Uterus (tissue), 4 donors: Measurements from ENCODE around the gene SKAP2. TPM values are rescaled to one million over a fixed set of nuclear protein-coding genes. Genes with fewer than 3 reads are reported as not detected.

ENCODE experiments used
- DNase-seq, 2 donors: peaks; one replicate each; pipeline ENCODE4 v3.0.0-alpha.2; 2019 to 2020
- H3K27ac ChIP-seq, 2 donors: fragments of 200-600 bp; sonication (generic); 1 replicate in 1 of 2; 2 replicates in 1 of 2; pipeline ENCODE4 v1.5.1; 2016 to 2018
- H3K27me3 ChIP-seq, 2 donors: fragments of 200-600 bp; sonication (generic); one replicate each; pipeline ENCODE4 v1.5.1; 2018 to 2019; ENCODE audit warnings: control low read depth in 1 of 2
- H3K36me3 ChIP-seq, 2 donors: fragments of 200-600 bp; sonication (generic); one replicate each; pipeline ENCODE4 v1.5.1; 2019; ENCODE audit warnings: control low read depth in 1 of 2
- H3K4me1 ChIP-seq, 2 donors: fragments of 200-600 bp; sonication (generic); one replicate each; pipeline ENCODE4 v1.5.1; 2018 to 2019; ENCODE audit warnings: control low read depth in 1 of 2
- H3K4me3 ChIP-seq, 2 donors: fragments of 200-600 bp; sonication (generic); 1 replicate in 1 of 2; 2 replicates in 1 of 2; pipeline ENCODE4 v1.5.1; 2018 to 2019; ENCODE audit warnings: mild to moderate bottlenecking in 1 of 2
- H3K9me3 ChIP-seq, 2 donors: fragments of 200-600 bp; sonication (generic); one replicate each; pipeline ENCODE4 v1.5.1; 2019; ENCODE audit warnings: control low read depth in 1 of 2
- CTCF ChIP-seq, 4 experiments: fragments of 200-600 bp in 2 of 4; fragments of 450-650 bp in 2 of 4; sonication (generic) in 2 of 4; IDR thresholded peaks; one replicate each; pipeline ENCODE4 v1.5.1; 2016 to 2019; ENCODE audit warnings: antibody characterized with exemption in 4 of 4, mild to moderate bottlenecking in 2 of 4, moderate library complexity in 1 of 4
- POLR2A ChIP-seq, 2 donors: fragments of 450-650 bp; IDR thresholded peaks; one replicate each; pipeline ENCODE4 v1.6.1; 2016; ENCODE audit warnings: antibody characterized with exemption in 2 of 2, mild to moderate bottlenecking in 1 of 2, moderate library complexity in 1 of 2
- intact Hi-C: fragments of 100-400 bp; cut with DNase I; formaldehyde crosslinking; loops from one replicate; pipeline ENCODE4 v1.15.1; 2023; ENCODE audit warnings: low total_unique reads
- total RNA-seq, 4 donors: library from RNA; depleted of rRNA in 3 of 4; stranded (reverse); fragments of >200 nt in 3 of 4; gene quantifications; one replicate each; pipeline versions ENCODE4 v1.1.0 to v1.2.4, GENCODE V29; 2014 to 2023
- donor health status: DM: yes; HTN: yes; CAD: no.

The SKAP2 gene
- total RNA-seq, 4 donors from 2014 or later, result 3.3 to 50.6 (median 12.6) TPM

- no peak overlapping the region for H3K4me3 ChIP-seq
- H3K36me3 ChIP-seq, result no peaks in the 10 kb centered on the region
- no peak for DNase-seq
- no peaks in the 10 kb centered on the region for H3K27me3 ChIP-seq
- H3K9me3 ChIP-seq, result no peaks in the 10 kb centered on the region
- no peak overlapping the region for H3K27ac ChIP-seq
- intact Hi-C loops, result no loop called here
- H3K4me1 ChIP-seq, result no peaks in the 10 kb centered on the region
- TF ChIP-seq POLR2A (IDR thresholded peaks at IDR 0.05) (no peak), CTCF (IDR thresholded peaks at IDR 0.05) (no peak)
These were observed 141.3 kb downstream of the SKAP2 start for GRCh38 chr7:26723129-26723528.

- H3K4me1 ChIP-seq, result no peaks in the 10 kb centered on the region
- H3K27me3 ChIP-seq, result no peaks in the 10 kb centered on the region
- H3K4me3 ChIP-seq, result no peak overlapping the region
- DNase-seq, result no peak
- no peak for TF ChIP-seq POLR2A (IDR thresholded peaks at IDR 0.05)
- no peak for TF ChIP-seq CTCF (IDR thresholded peaks at IDR 0.05)
- no peaks in the 10 kb centered on the region for H3K9me3 ChIP-seq
- no peaks in the 10 kb centered on the region for H3K36me3 ChIP-seq
- intact Hi-C loops, result no loop called here
- H3K27ac ChIP-seq, result no peak overlapping the region
These were observed 142.9 kb downstream of the SKAP2 start for GRCh38 chr7:26721450-26721849.

DNA sequence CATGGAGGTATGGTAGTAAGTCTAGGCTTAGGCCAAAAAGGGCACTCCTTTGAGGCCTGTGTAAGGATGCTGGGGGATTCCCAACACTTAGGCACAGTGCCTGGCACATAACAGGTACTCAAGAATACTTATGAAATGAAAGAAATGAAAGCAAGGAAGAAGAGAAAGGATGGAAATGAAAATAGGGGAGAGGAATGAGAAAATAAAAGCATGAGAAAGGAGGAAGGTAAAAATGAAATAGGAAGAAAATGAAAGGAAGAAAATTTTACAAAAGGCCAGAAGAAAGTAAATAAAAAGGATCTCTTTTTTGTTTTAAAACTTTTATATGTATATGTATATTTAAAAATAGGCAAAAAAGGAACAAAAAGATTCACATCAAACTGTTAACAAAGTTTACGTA lies 146.3 kb downstream of the SKAP2 start:
- H3K27ac ChIP-seq, result no peak overlapping the region
- no peak overlapping the region for H3K4me3 ChIP-seq
- H3K36me3 ChIP-seq, result no peaks in the 10 kb centered on the region
- H3K27me3 ChIP-seq, result no peaks in the 10 kb centered on the region
- intact Hi-C loops, result no loop called here
- DNase-seq, result no peak
- TF ChIP-seq POLR2A (IDR thresholded peaks at IDR 0.05) (no peak), CTCF (IDR thresholded peaks at IDR 0.05) (no peak)
- H3K4me1 ChIP-seq, result no peaks in the 10 kb centered on the region
- no peaks in the 10 kb centered on the region for H3K9me3 ChIP-seq

GRCh38 chr7:26714438-26714837 lies 150.0 kb downstream of the SKAP2 start:
- H3K9me3 ChIP-seq, result no peaks in the 10 kb centered on the region
- TF ChIP-seq POLR2A (IDR thresholded peaks at IDR 0.05), result no peak
- TF ChIP-seq CTCF (IDR thresholded peaks at IDR 0.05), result no peak
- intact Hi-C loops, result no loop called here

DNA sequence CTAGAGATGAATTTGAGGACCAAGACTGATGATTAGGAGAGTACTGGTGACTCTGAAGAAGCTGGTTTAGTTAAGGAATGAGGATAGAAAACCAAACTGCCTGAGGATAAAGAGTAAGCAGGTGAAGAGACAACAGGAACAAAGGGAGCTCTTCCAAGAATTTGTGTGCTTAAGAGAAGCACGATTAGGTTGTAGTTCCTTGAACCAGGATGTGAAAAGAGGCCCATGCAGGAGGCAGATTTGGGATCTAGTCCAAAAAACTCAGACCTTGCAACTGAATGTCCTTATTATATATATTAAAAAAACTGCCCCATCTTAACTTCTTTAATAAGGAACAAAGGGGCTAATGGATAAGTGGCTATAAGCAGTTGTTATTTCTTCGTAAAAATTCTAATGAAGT lies 150.4 kb downstream of the SKAP2 start:
- no peaks in the 10 kb centered on the region for H3K4me1 ChIP-seq
- no peak overlapping the region for H3K27ac ChIP-seq
- TF ChIP-seq CTCF (IDR thresholded peaks at IDR 0.05) (no peak), POLR2A (IDR thresholded peaks at IDR 0.05) (no peak)
- intact Hi-C loops, result no loop called here
- no peaks in the 10 kb centered on the region for H3K36me3 ChIP-seq
- no peak overlapping the region for H3K4me3 ChIP-seq
- no peaks in the 10 kb centered on the region for H3K9me3 ChIP-seq
- H3K27me3 ChIP-seq, result no peaks in the 10 kb centered on the region
- DNase-seq, result no peak

More at GRCh38 chr7:26714438-26714837, 150.0 kb downstream of the SKAP2 start:
- Histone ChIP-seq H3K27me3 (no peaks in the 10 kb centered on the region), H3K4me1 (no peaks in the 10 kb centered on the region), H3K27ac (no peak overlapping the region), H3K4me3 (no peak overlapping the region), H3K36me3 (no peaks in the 10 kb centered on the region)
- DNase-seq, result no peak
